ENCODE measurements around the gene ZAR1. TPM values are rescaled to one million over a fixed set of nuclear protein-coding genes. Genes with fewer than 3 reads are reported as not detected.

The ZAR1 gene
- total RNA-seq, 1 donor = not detected

DNA sequence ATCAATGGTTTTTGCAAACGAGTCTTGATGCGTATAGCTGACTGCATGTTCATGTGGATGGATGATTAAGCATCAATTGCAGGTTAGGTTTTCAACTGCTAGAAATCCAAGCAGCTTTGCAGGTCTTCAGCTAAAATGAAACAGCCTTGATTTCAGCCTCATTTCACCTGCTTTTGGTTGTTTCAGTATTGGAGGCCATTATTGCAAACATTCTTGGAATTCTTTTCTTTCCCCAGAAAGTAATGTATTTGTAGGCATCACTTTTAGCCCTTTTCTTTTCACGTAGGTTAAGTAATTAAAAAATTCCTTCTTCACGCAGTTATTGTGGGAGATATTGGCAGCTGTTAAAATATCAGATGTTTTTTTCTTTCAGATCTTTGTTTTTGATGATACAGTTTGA lies 8.8 kb downstream of the ZAR1 start:
- H3K4me3 ChIP-seq (ENCODE audit: low read depth, low read length) = no peak overlapping the region
- no peak for TF ChIP-seq CTCF (IDR thresholded peaks at IDR 0.05; ENCODE audit: insufficient read depth, low read depth, low read length)
- no peak for DNase-seq (ENCODE audit: low read depth)

DNA sequence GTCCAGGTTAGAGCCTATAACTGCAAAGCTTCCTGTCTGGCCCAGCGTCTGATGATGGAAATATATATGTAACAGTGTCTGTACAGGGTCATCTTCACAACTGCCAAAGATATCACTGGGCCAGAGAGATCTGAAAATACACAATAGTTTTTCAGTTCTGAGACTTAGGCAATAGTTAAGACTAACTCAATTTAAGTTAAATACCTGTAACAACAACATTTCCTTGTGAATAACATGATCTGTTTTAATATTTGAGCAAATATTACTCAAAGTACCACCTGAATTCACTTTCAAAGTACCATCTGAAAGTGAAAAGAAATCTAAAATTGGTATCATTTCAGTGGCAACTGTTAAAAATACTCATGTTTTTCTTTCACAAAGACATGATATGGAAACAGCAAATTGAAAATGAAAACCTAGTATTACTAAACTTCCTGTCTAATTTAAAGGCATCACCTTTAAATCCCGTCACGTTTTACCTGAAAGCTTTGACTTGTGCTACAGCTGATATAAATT lies 9.6 kb downstream of the ZAR1 start:
- no peak for DNase-seq (ENCODE audit: low read depth)
- H3K4me3 ChIP-seq (ENCODE audit: low read depth, low read length) = no peak overlapping the region
- no peak for TF ChIP-seq CTCF (IDR thresholded peaks at IDR 0.05; ENCODE audit: insufficient read depth, low read depth, low read length)

GRCh38 chr4:48503233-48504025 lies 13.4 kb downstream of the ZAR1 start:
- TF ChIP-seq CTCF (IDR thresholded peaks at IDR 0.05; ENCODE audit: insufficient read depth, low read depth, low read length) = no peak
- no peak for DNase-seq (ENCODE audit: low read depth)
- H3K4me3 ChIP-seq (ENCODE audit: low read depth, low read length) = no peak overlapping the region

GRCh38 chr4:48504026-48504330 lies 13.9 kb downstream of the ZAR1 start:
- no peak for TF ChIP-seq CTCF (IDR thresholded peaks at IDR 0.05; ENCODE audit: insufficient read depth, low read depth, low read length)
- DNase-seq (ENCODE audit: low read depth) = no peak
- H3K4me3 ChIP-seq (ENCODE audit: low read depth, low read length) = no peak overlapping the region

DNA sequence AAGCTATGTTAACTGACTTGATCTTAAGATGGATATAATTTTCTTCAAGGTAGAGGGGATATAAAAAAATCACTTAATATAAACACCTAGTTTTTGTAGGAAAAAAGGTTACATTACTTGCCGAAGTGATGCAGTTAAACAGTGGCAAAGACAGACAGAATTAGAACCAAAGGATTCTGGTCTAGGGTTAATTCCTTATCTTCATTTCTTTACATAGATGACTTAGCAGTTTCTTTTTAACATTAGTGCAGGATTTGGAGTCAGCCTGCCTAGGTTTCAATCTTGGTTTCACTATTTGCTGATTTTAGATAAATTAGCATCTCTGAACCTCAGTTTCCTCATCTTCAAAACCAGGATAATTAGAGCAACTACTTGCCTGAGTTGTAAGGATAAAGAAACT lies 14.3 kb downstream of the ZAR1 start:
- DNase-seq (ENCODE audit: low read depth) = no peak
- no peak for TF ChIP-seq CTCF (IDR thresholded peaks at IDR 0.05; ENCODE audit: insufficient read depth, low read depth, low read length)
- H3K4me3 ChIP-seq (ENCODE audit: low read depth, low read length) = no peak overlapping the region

GRCh38 chr4:48506716-48507115 lies 16.7 kb downstream of the ZAR1 start:
- no peak for DNase-seq (ENCODE audit: low read depth)
- no peak overlapping the region for H3K4me3 ChIP-seq (ENCODE audit: low read depth, low read length)
- TF ChIP-seq CTCF (IDR thresholded peaks at IDR 0.05; ENCODE audit: insufficient read depth, low read depth, low read length) = no peak

GRCh38 chr4:48509543-48509942 lies 19.5 kb downstream of the ZAR1 start:
- no peak for TF ChIP-seq CTCF (IDR thresholded peaks at IDR 0.05; ENCODE audit: insufficient read depth, low read depth, low read length)
- DNase-seq (ENCODE audit: low read depth) = no peak

More at GRCh38 chr4:48509543-48509942, 19.5 kb downstream of the ZAR1 start:
- H3K4me3 ChIP-seq (ENCODE audit: low read depth, low read length) = no peak overlapping the region
